ENCODE measurements around the gene ZNF346.
"Not testable (repeated sequence)": the region's sequence is repeated elsewhere in the genome, so short reads cannot be mapped to it uniquely, and the experiment has no call there.

ZNF346 gene

GRCh38 chr5:177010153-177010552 is 12.3 kb upstream of the ZNF346 start:
- no peak for DNase-seq (ENCODE audit: low spot score)

- DNase-seq (ENCODE audit: low spot score): no peak
Observed at GRCh38 chr5:177015156-177015555, 7.3 kb upstream of the ZNF346 start.

GRCh38 chr5:177018341-177018740 is 4.2 kb upstream of the ZNF346 start:
- DNase-seq (ENCODE audit: low spot score): no peak

- no peak for DNase-seq (ENCODE audit: low spot score)
Observed at GRCh38 chr5:177020033-177020432, 2.5 kb upstream of the ZNF346 start.

GRCh38 chr5:177023303-177023664 is 788 bp downstream of the ZNF346 start:
- no peak for DNase-seq (ENCODE audit: low spot score)

GRCh38 chr5:177024559-177024958 is 2.1 kb downstream of the ZNF346 start:
- DNase-seq (ENCODE audit: low spot score): no peak

DNA sequence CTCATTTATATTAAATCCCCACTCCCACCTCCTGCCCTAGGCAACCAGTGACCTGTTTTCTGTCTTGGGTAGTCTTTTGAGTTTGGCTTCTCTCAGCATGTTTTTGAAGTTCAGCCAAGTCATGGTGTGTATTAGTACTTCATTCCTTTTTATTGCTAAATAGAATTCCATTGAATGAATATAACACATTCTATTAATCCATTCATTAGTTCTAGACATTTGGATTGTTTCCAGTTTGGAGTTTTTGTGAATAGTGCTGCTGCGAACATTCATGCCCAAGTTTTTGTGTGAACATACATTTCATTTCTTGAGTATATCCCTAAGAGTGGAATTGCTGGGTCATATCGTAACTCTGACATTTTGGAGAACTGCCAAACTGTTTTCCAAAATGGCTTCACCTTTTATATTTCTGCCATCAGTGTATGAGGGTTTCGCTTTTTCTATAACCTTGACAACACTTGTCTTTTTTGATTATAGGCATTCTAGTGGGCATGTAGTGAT is 2.7 kb downstream of the ZNF346 start:
- DNase-seq (ENCODE audit: low spot score): no peak

GRCh38 chr5:177027665-177028064 is 5.2 kb downstream of the ZNF346 start:
- DNase-seq (ENCODE audit: low spot score): no peak

GRCh38 chr5:177029498-177029897 is 7.0 kb downstream of the ZNF346 start:
- no peak for DNase-seq (ENCODE audit: low spot score)

DNA sequence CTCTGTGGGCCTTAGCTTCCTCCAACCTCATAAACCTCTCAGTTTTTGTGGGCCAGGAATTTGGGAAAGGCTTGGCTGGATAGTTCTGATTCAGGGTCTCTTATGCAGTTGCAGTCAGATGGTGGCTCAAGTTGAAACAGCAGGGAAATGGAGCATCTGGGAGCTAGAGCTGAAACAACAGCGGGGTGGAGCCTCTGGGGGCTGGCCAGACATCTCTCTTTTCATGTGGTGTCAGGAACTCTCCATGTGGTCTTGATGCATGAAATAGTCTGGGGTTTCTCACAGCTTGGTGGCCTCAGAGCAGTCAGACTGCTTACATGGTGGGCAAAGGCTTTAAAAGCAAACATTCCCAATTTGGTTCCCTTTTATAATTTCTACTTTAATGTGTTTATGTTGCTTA is 13.5 kb downstream of the ZNF346 start:
- DNase-seq (ENCODE audit: low spot score): no peak

DNA sequence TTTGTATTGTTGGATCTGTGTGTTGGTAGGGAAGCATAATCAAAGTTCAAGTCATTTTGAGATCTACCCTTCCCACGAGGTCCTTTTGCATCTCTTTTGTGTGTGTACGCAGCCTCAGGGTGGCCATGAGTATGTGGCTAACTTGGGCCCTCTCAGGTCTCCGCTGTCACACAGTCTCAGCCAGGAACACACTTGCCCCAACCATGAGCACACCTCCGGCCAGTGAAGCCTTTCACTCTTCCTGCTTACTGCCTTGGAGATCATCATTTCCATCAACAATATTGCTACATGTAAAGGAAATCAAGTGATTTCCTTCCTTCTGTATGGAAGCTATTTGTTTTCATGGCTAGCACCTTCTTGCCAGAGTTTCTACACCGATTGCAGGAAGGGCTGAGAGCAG is 13.9 kb downstream of the ZNF346 start:
- no peak for DNase-seq (ENCODE audit: low spot score)

GRCh38 chr5:177036921-177037320 is 14.4 kb downstream of the ZNF346 start:
- DNase-seq (ENCODE audit: low spot score): no peak

GRCh38 chr5:177040814-177041420 is 18.4 kb downstream of the ZNF346 start:
- DNase-seq (ENCODE audit: low spot score): no peak

- DNase-seq (ENCODE audit: low spot score): no peak
Observed at GRCh38 chr5:177041936-177042335, 19.4 kb downstream of the ZNF346 start.

DNA sequence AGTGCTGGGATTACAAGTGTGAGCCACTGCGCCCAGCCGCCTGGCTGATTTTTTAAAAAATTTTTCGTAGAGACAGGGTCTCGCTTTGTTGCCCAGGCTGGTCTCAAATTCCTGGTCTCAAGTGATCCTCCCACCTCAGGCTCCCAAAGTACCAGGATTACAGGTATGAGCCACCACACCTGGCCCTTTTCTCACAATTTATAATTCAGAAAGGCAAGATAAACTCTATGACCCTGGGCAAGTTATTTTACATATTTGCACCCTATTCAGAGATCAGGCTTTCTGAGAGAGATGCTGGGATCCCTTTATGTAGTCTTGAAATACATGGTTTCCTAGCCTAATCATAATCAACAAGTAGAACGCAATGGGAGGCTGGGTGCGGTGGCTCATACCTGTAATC is 20.6 kb downstream of the ZNF346 start:
- DNase-seq (ENCODE audit: low spot score): no peak

DNA sequence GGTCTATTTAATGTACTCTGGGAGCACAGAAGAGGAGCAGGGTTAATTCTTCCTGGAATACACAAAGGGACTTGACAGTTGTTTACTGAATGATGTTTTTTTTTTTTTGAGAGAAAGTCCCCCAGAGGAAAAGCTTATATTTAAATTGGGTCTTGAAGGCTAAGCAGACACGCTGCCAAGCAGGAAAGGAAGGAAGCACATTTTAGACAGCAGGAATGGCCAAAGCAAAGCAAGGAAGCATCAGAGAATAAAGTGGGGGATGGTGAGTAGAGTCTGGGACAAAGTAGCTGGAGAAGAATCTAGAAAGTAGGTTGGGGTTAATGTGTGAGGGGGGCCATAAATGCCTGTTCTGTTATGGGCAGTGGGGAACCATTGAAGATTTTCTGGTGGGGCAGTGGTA is 21.5 kb downstream of the ZNF346 start:
- no peak for DNase-seq (ENCODE audit: low spot score)

GRCh38 chr5:177044641-177045040 is 22.1 kb downstream of the ZNF346 start:
- DNase-seq (ENCODE audit: low spot score): no peak

- no peak for DNase-seq (ENCODE audit: low spot score)
Observed at GRCh38 chr5:177045631-177046030, 23.1 kb downstream of the ZNF346 start.

DNA sequence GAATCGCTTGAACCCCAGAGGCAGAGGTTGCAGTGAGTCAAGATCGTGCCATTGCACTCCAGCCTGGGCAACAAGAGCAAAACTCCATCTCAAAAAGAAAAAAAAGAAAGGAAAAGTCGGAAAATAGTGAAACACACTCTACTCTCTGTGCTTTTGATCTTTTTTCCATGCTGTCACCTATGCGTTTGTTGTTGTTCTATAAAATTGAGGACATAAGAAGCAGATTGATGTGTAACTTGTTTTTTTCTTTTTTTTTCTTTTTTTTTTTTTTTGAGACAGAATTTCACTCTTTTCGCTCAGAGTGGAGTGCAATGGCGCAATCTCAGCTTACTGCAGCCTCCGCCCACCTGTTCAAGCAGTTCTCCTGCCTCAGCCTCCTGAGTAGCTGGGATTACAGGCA is 26.0 kb downstream of the ZNF346 start:
- not testable (repeated sequence) for DNase-seq (ENCODE audit: low spot score)

DNA sequence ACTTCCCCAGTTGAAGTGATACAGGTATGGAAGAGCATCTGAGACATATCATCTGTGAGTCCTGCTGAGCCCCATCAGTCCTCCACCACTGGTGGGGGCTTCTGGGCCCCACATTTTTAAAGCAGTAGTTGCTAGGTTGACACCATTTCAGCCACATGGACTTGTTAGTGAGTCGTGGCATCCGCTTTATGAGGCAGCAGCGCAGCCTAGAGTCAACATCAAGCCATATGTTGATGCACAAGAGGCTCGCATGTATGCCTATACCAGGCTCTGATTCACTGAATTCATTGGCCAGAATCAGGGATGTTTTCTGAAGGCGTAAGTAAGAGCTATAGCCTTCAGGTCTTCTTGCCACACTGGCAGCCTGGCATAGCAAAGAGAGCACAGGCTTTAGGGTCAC is 26.8 kb downstream of the ZNF346 start:
- no peak for DNase-seq (ENCODE audit: low spot score)

DNA sequence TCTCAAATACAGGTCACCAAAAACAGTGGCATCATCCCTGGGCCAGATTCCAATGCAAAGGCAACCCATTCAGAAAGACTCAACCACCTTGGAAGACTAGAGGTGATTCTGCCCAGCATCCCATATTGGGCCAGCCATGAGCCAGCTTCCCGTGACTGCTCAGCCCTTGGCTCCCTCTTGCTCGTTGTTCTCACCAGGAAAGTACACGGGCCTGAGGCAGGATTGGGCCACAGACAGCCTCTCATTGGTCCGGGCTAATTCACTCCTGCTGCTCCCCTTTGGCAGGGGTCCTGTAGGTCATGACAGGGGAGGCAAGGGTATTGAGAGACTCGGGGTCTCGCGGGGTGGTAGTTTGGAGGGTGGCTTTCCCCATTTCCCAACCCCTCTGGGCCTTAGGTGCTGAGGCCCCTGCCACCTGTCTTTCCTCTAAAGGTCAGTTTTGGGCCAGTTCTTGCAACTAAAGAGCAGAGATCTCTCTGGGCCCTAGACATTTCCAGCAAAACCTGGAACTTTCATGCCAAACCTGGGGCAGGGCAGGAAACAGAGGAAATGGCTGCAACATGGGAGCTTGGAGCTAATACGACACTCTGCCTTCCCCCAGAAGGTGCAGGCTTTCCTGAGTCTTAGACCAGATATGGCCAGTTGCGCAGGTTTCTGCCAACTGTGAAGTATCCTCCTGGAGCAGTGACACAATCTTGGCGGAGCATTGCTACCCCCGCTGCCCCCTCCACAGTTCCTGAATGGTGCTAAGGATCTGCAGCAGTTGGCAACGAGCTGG is 42.2 kb downstream of the ZNF346 start:
- no peak for DNase-seq (ENCODE audit: low spot score)

- DNase-seq (ENCODE audit: low spot score): no peak
Observed at GRCh38 chr5:177065491-177065890, 43.0 kb downstream of the ZNF346 start.

DNA sequence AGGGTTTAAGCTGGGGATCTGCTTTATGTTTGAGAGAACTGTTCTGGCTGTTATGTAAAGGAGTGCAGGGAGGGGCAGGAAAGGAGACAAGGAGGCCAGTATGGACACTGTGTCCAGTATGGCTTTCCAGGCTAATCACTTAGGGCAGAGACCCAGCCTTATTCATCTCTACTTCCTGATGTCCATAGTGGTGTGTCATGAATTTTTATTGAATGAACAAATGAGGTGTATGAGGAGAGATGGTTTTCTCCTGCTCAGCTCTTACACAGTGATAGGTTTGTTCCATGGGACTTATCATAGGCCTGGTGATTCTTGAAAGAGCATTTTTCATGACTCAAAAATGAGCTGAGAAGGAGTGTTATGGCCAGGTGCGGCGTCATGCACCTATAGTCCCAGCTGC is 43.7 kb downstream of the ZNF346 start:
- no peak for DNase-seq (ENCODE audit: low spot score)

- DNase-seq (ENCODE audit: low spot score): no peak
Observed at GRCh38 chr5:177067503-177067902, 45.0 kb downstream of the ZNF346 start.

Measured in CD4-positive, alpha-beta T cell treated with Interleukin-2 at 100 ng/mL for 4 hours (primary cell).